Measurements from ENCODE around the gene HHATL.

HHATL gene

DNA sequence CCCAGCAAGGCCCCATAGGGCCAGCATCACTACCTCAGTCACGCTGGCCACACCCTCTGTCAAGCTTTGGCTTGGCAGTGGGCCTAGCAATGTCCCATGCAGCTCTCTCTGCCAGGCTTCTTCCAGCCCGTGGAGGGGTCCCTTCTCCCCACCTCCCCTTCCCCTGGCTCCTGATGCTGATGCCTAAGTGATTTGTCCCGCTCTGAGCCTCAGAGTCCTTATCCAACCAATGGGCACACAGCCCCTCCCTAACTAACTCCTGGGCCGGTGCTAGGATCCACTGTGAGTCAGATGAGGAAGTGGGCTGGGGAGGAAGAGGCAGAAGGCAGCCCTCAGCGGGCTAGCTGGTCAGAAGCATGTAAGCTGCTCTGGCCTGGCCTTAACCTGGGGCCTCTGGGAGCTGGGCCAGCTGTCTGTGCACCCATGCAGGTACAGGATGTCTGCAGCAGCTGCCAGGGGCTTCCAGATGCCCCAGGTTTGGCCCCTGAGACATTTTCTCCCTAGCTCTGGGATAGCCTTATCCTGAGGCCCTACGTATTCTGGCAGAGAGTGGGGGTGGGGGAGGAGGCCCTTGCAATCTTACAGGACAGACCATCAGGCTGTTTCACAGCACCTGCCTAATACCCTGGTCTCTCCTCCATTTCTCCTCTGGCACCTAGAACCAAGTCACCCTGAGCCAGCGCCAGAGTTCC lies 49.8 kb downstream of the HHATL start:
- no peak for DNase-seq (ENCODE audit: low read depth in 2 of 2)

GRCh38 chr3:42652251-42652610 lies 50.4 kb downstream of the HHATL start:
- no peak for DNase-seq (ENCODE audit: low read depth in 2 of 2)

GRCh38 chr3:42651248-42652091 lies 51.1 kb downstream of the HHATL start:
- DNase-seq (ENCODE audit: low read depth in 2 of 2), result no peak

GRCh38 chr3:42649783-42650182 lies 52.8 kb downstream of the HHATL start:
- no peak for DNase-seq (ENCODE audit: low read depth in 2 of 2)

DNA sequence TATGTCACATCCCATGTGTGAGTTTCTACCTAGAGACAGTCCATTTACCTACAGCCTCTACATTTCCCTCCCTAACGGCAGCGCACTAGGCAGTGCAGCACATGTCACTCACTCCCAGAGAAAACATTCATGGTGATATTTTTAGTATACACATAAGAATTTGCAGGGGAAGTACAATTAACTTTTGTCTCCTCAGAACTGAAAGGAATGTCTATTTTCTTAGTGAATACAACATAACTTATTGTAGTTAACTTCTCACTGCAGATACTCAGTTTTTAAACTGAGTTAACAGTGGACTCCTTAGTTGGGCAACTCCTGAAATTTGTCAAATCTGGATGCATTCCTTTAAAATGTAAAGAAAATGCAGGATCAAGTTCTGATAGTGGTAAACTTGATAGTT lies 53.6 kb downstream of the HHATL start:
- DNase-seq (ENCODE audit: low read depth in 2 of 2), result no peak

- no peak for DNase-seq (ENCODE audit: low read depth in 2 of 2)
These were observed 54.7 kb downstream of the HHATL start for GRCh38 chr3:42647821-42648459.

Data from stimulated activated CD4-positive, alpha-beta T cell treated with anti-CD3 and anti-CD28 coated beads, Interleukin-12 subunit alpha, Interleukin-12 subunit beta, amount 100 ng/mL, for 24 hours (primary cell).